Left renal pelvis (tissue), 4 donors: Measurements from ENCODE around the gene KCNH3. TPM values are rescaled to one million over a fixed set of nuclear protein-coding genes. Genes with fewer than 3 reads are reported as not detected.

Experiments used
- DNase-seq, 4 donors: peaks; one replicate each; pipeline ENCODE4 v3.0.0-alpha.2; 2013; ENCODE audit warnings: low read depth in 4 of 4, low spot score in 3 of 4
- polyA plus RNA-seq, 4 donors: library from polyadenylated mRNA; unstranded; fragments of 120-200 nt; gene quantifications; one replicate each; pipeline ENCODE4 v1.2.1, GENCODE V29; 2013; ENCODE audit not compliant: insufficient read length in 4 of 4

The KCNH3 gene
- polyA plus RNA-seq, 4 donors: 2.4 to 8.5 (median 4.6) TPM

- DNase-seq: no peak
These were observed 4.5 kb downstream of the KCNH3 start for GRCh38 chr12:49543221-49543913.

- no peak for DNase-seq
These were observed 5.3 kb downstream of the KCNH3 start for GRCh38 chr12:49543914-49544815.

GRCh38 chr12:49545815-49546214 is 7.0 kb downstream of the KCNH3 start:
- DNase-seq: no peak

GRCh38 chr12:49546481-49546880 is 7.7 kb downstream of the KCNH3 start:
- DNase-seq: no peak

- DNase-seq: no peak
These were observed 8.4 kb downstream of the KCNH3 start for GRCh38 chr12:49547090-49547690.

GRCh38 chr12:49548481-49548821 is 9.6 kb downstream of the KCNH3 start:
- DNase-seq: no peak

- no peak for DNase-seq
These were observed 10.2 kb downstream of the KCNH3 start for GRCh38 chr12:49548822-49549648.

- no peak for DNase-seq
These were observed 11.2 kb downstream of the KCNH3 start for GRCh38 chr12:49549735-49550692.

GRCh38 chr12:49550693-49551252 is 11.9 kb downstream of the KCNH3 start:
- no peak for DNase-seq

GRCh38 chr12:49552014-49552413 is 13.2 kb downstream of the KCNH3 start:
- DNase-seq: no peak

GRCh38 chr12:49552425-49552824 is 13.6 kb downstream of the KCNH3 start:
- no peak for DNase-seq

- no peak for DNase-seq
These were observed 14.1 kb downstream of the KCNH3 start for GRCh38 chr12:49552899-49553298.

- no peak for DNase-seq
These were observed 14.8 kb downstream of the KCNH3 start for GRCh38 chr12:49553512-49554088.

GRCh38 chr12:49554266-49554665 is 15.4 kb downstream of the KCNH3 start:
- no peak for DNase-seq

GRCh38 chr12:49555631-49556390 is 17.0 kb downstream of the KCNH3 start:
- DNase-seq: no peak

- DNase-seq: no peak
These were observed 17.8 kb downstream of the KCNH3 start for GRCh38 chr12:49556391-49557186.

- DNase-seq: no peak
These were observed 18.5 kb downstream of the KCNH3 start for GRCh38 chr12:49557187-49557916.
